Measurements from ENCODE around the gene BTBD9. TPM values are rescaled to one million over a fixed set of nuclear protein-coding genes. Genes with fewer than 3 reads are reported as not detected.

The BTBD9 gene
- total and polyA plus RNA-seq, 7 experiments from 2014 or later = 12.7 to 58.8 (median 37.8) TPM

- no peaks in the 10 kb centered on the region for H3K27me3 ChIP-seq (ENCODE audit: control insufficient read depth in 2 of 2, insufficient read depth in 2 of 2, low read length in 2 of 2)
- peaks cover 16 to 22% of the 10 kb centered on the region in 2 donors for H3K4me1 ChIP-seq (ENCODE audit: control insufficient read depth in 2 of 2, insufficient read depth in 2 of 2, low read length in 2 of 2)
- peaks cover 0 to 4% (median 0%) of the 10 kb centered on the region in 3 experiments for H3K36me3 ChIP-seq (ENCODE audit: control insufficient read depth in 2 of 3, insufficient read depth in 3 of 3, low read length in 3 of 3)
- peaks cover 0 to 4% (median 0%) of the 10 kb centered on the region in 5 donors for H3K36me3 Mint-ChIP-seq
- H3K4me3 ChIP-seq (ENCODE audit: low read length) = peak overlapping the region; percentile 90
- H3K4me1 Mint-ChIP-seq = peaks cover 40 to 71% (median 64%) of the 10 kb centered on the region in 7 donors
- no peaks in the 10 kb centered on the region for H3K9me3 Mint-ChIP-seq
- H3K9me3 ChIP-seq (ENCODE audit: control insufficient read depth in 2 of 3, low read length in 3 of 3) = no peaks in the 10 kb centered on the region
- CTCF ChIA-PET = interaction anchor here (0.6 kb wide), 1 partner anchor 31 kb away, joined by 3 read pairs; no protein-coding TSS in a partner anchor
- H3K27me3 Mint-ChIP-seq = no peaks in the 10 kb centered on the region
- peak overlapping the region; percentile 74 to 94 (median 90) for H3K4me3 Mint-ChIP-seq
- peak overlapping the region; percentile 88 to 96 (median 91) for H3K27ac Mint-ChIP-seq
- peak; percentile 50 to 84 (median 78) for DNase-seq
- peak; percentile 74 for ATAC-seq
- peak overlapping the region; percentile 94 for H3K27ac ChIP-seq (ENCODE audit: low read depth, low read length)
- intact Hi-C loops (cut with micrococcal nuclease) = loop anchor here (1.0 to 5.0 kb wide), 7 partner anchors 64 to 1142 kb away; partner anchors contain the start of genes GLO1 (in 2 of the 2), CCDC167 (in 1 of the 2), KCNK5 (in 1 of the 2) and SAYSD1 (in 1 of the 2)
- POLR2A ChIA-PET = interaction anchor here (1.1 to 1.8 kb wide), 6 partner anchors 13 to 476 kb away, joined by 3 to 10 read pairs (median 4); partner anchors contain the start of genes GLO1 and SAYSD1
Measured at GRCh38 chr6:38638941-38639497, 710 bp downstream of the BTBD9 start.

GRCh38 chr6:38637756-38638155, 2.0 kb downstream of the BTBD9 start:
- H3K27me3 Mint-ChIP-seq = no peaks in the 10 kb centered on the region
- ChIA-PET CTCF (no interaction called here), POLR2A (interaction anchor here (0.6 to 0.7 kb wide), 2 partner anchors 316 to 1465 kb away, joined by 3 to 5 read pairs; no protein-coding TSS in a partner anchor)
- H3K27ac ChIP-seq (ENCODE audit: low read depth, low read length) = peak overlapping the region; percentile 94
- DNase-seq = no peak
- no peaks in the 10 kb centered on the region for H3K9me3 ChIP-seq (ENCODE audit: control insufficient read depth in 2 of 3, low read length in 3 of 3)
- H3K27me3 ChIP-seq (ENCODE audit: control insufficient read depth in 2 of 2, insufficient read depth in 2 of 2, low read length in 2 of 2) = no peaks in the 10 kb centered on the region
- no peak overlapping the region for H3K4me3 ChIP-seq (ENCODE audit: low read length)
- intact Hi-C loops (cut with micrococcal nuclease) = loop anchor here (2.0 to 5.0 kb wide), 4 partner anchors 477 to 1140 kb away; partner anchors contain the start of genes CCDC167 (in 1 of the 2), KCNK5 (in 1 of the 2) and SAYSD1 (in 1 of the 2)
- H3K36me3 ChIP-seq (ENCODE audit: control insufficient read depth in 2 of 3, insufficient read depth in 3 of 3, low read length in 3 of 3) = peaks cover 0 to 4% (median 0%) of the 10 kb centered on the region in 3 experiments
- H3K4me1 Mint-ChIP-seq = peaks cover 43 to 84% (median 67%) of the 10 kb centered on the region in 7 donors
- H3K27ac Mint-ChIP-seq = peak overlapping the region in 8 of 9 donors; percentile 38 to 96 (median 90)
- no peak for ATAC-seq
- peak overlapping the region in 4 of 10 donors; percentile 15 to 75 (median 35) for H3K4me3 Mint-ChIP-seq
- peaks cover 16 to 22% of the 10 kb centered on the region in 2 donors for H3K4me1 ChIP-seq (ENCODE audit: control insufficient read depth in 2 of 2, insufficient read depth in 2 of 2, low read length in 2 of 2)
- H3K36me3 Mint-ChIP-seq = peaks cover 0 to 4% (median 0%) of the 10 kb centered on the region in 5 donors
- H3K9me3 Mint-ChIP-seq = no peaks in the 10 kb centered on the region

- H3K27me3 ChIP-seq (ENCODE audit: control insufficient read depth in 2 of 2, insufficient read depth in 2 of 2, low read length in 2 of 2) = no peaks in the 10 kb centered on the region
- DNase-seq (no peak), ATAC-seq (no peak)
- peaks cover 11 to 20% of the 10 kb centered on the region in 2 donors for H3K4me1 ChIP-seq (ENCODE audit: control insufficient read depth in 2 of 2, insufficient read depth in 2 of 2, low read length in 2 of 2)
- H3K27ac ChIP-seq (ENCODE audit: low read depth, low read length) = no peak overlapping the region
- H3K9me3 ChIP-seq (ENCODE audit: control insufficient read depth in 2 of 3, low read length in 3 of 3) = no peaks in the 10 kb centered on the region
- Mint-ChIP-seq H3K4me3 (no peak overlapping the region), H3K4me1 (peaks cover 41 to 82% (median 59%) of the 10 kb centered on the region in 7 donors), H3K27ac (peak overlapping the region in 7 of 9 donors; percentile 3 to 37 (median 10)), H3K27me3 (no peaks in the 10 kb centered on the region), H3K9me3 (peaks cover 0 to 3% (median 0%) of the 10 kb centered on the region in 11 donors), H3K36me3 (peaks cover 0 to 4% (median 0%) of the 10 kb centered on the region in 5 donors)
- peaks cover 0 to 4% (median 0%) of the 10 kb centered on the region in 3 experiments for H3K36me3 ChIP-seq (ENCODE audit: control insufficient read depth in 2 of 3, insufficient read depth in 3 of 3, low read length in 3 of 3)
- intact Hi-C loops (cut with micrococcal nuclease) = loop anchor here in 1 of 2 donors (5.0 kb wide), 1 partner anchor 1139 kb away; the partner anchor contains the start of gene CCDC167
- CTCF ChIA-PET = no interaction called here
- POLR2A ChIA-PET = no interaction called here
- H3K4me3 ChIP-seq (ENCODE audit: low read length) = no peak overlapping the region
Measured at GRCh38 chr6:38636027-38636426, 3.7 kb downstream of the BTBD9 start.

GRCh38 chr6:38634518-38634917, 5.2 kb downstream of the BTBD9 start:
- no peak for ATAC-seq
- intact Hi-C loops (cut with micrococcal nuclease) = no loop called here
- peaks cover 0 to 3% (median 0%) of the 10 kb centered on the region in 11 donors for H3K9me3 Mint-ChIP-seq
- no peak overlapping the region for H3K4me3 ChIP-seq (ENCODE audit: low read length)
- H3K27me3 Mint-ChIP-seq = no peaks in the 10 kb centered on the region
- H3K36me3 Mint-ChIP-seq = peaks cover 0 to 4% (median 0%) of the 10 kb centered on the region in 5 donors
- H3K27ac Mint-ChIP-seq = peak overlapping the region in 1 of 9 donors; percentile 30
- ChIA-PET CTCF (interaction anchor here (0.8 kb wide), 1 partner anchor 209 kb away, joined by 5 read pairs; no protein-coding TSS in a partner anchor), POLR2A (interaction anchor here (0.8 kb wide), 1 partner anchor 60 kb away, joined by 3 read pairs; no protein-coding TSS in a partner anchor)
- DNase-seq = no peak
- no peaks in the 10 kb centered on the region for H3K9me3 ChIP-seq (ENCODE audit: control insufficient read depth in 2 of 3, low read length in 3 of 3)
- no peaks in the 10 kb centered on the region for H3K36me3 ChIP-seq (ENCODE audit: control insufficient read depth in 2 of 3, insufficient read depth in 3 of 3, low read length in 3 of 3)
- H3K27me3 ChIP-seq (ENCODE audit: control insufficient read depth in 2 of 2, insufficient read depth in 2 of 2, low read length in 2 of 2) = no peaks in the 10 kb centered on the region
- peaks cover 4 to 13% of the 10 kb centered on the region in 2 donors for H3K4me1 ChIP-seq (ENCODE audit: control insufficient read depth in 2 of 2, insufficient read depth in 2 of 2, low read length in 2 of 2)
- peaks cover 37 to 70% (median 54%) of the 10 kb centered on the region in 7 donors for H3K4me1 Mint-ChIP-seq
- no peak overlapping the region for H3K4me3 Mint-ChIP-seq
- no peak overlapping the region for H3K27ac ChIP-seq (ENCODE audit: low read depth, low read length)

GRCh38 chr6:38632490-38632889, 7.2 kb downstream of the BTBD9 start:
- ATAC-seq (no peak), DNase-seq (no peak)
- no peak overlapping the region for H3K4me3 ChIP-seq (ENCODE audit: low read length)
- no peaks in the 10 kb centered on the region for H3K9me3 ChIP-seq (ENCODE audit: control insufficient read depth in 2 of 3, low read length in 3 of 3)
- H3K36me3 ChIP-seq (ENCODE audit: control insufficient read depth in 2 of 3, insufficient read depth in 3 of 3, low read length in 3 of 3) = no peaks in the 10 kb centered on the region
- H3K27ac ChIP-seq (ENCODE audit: low read depth, low read length) = no peak overlapping the region
- H3K4me1 ChIP-seq (ENCODE audit: control insufficient read depth in 2 of 2, insufficient read depth in 2 of 2, low read length in 2 of 2) = peaks cover 0 to 3% of the 10 kb centered on the region in 2 donors
- Mint-ChIP-seq H3K4me1 (peaks cover 24 to 71% (median 52%) of the 10 kb centered on the region in 7 donors), H3K4me3 (no peak overlapping the region), H3K27me3 (no peaks in the 10 kb centered on the region), H3K36me3 (peaks cover 0 to 4% (median 0%) of the 10 kb centered on the region in 5 donors), H3K9me3 (peaks cover 0 to 3% (median 0%) of the 10 kb centered on the region in 11 donors), H3K27ac (peak overlapping the region in 1 of 9 donors; percentile 18)
- CTCF ChIA-PET = no interaction called here
- POLR2A ChIA-PET = interaction anchor here (0.6 kb wide), 1 partner anchor 814 kb away, joined by 3 read pairs; no protein-coding TSS in a partner anchor
- intact Hi-C loops (cut with micrococcal nuclease) = no loop called here
- H3K27me3 ChIP-seq (ENCODE audit: control insufficient read depth in 2 of 2, insufficient read depth in 2 of 2, low read length in 2 of 2) = no peaks in the 10 kb centered on the region

- Mint-ChIP-seq H3K27ac (no peak overlapping the region), H3K4me3 (no peak overlapping the region), H3K9me3 (peaks cover 0 to 3% (median 0%) of the 10 kb centered on the region in 11 donors), H3K4me1 (peaks cover 13 to 64% (median 47%) of the 10 kb centered on the region in 7 donors), H3K27me3 (no peaks in the 10 kb centered on the region), H3K36me3 (peaks cover 0 to 4% (median 0%) of the 10 kb centered on the region in 5 donors)
- ATAC-seq (no peak), DNase-seq (no peak)
- H3K4me1 ChIP-seq (ENCODE audit: control insufficient read depth in 2 of 2, insufficient read depth in 2 of 2, low read length in 2 of 2) = peaks cover 0 to 3% of the 10 kb centered on the region in 2 donors
- CTCF ChIA-PET = no interaction called here
- H3K27me3 ChIP-seq (ENCODE audit: control insufficient read depth in 2 of 2, insufficient read depth in 2 of 2, low read length in 2 of 2) = no peaks in the 10 kb centered on the region
- no peaks in the 10 kb centered on the region for H3K36me3 ChIP-seq (ENCODE audit: control insufficient read depth in 2 of 3, insufficient read depth in 3 of 3, low read length in 3 of 3)
- intact Hi-C loops (cut with micrococcal nuclease) = no loop called here
- POLR2A ChIA-PET = no interaction called here
- H3K4me3 ChIP-seq (ENCODE audit: low read length) = no peak overlapping the region
- no peak overlapping the region for H3K27ac ChIP-seq (ENCODE audit: low read depth, low read length)
- H3K9me3 ChIP-seq (ENCODE audit: control insufficient read depth in 2 of 3, low read length in 3 of 3) = no peaks in the 10 kb centered on the region
Measured at GRCh38 chr6:38631186-38631783, 8.4 kb downstream of the BTBD9 start.

Measured in naive thymus-derived CD4-positive, alpha-beta T cell (primary cell).